GM18907 (cell line): Measurements from ENCODE around the gene CNTNAP4.

ENCODE experiments used
- ATAC-seq: cut with Tn5 transposase; IDR thresholded peaks from one replicate; pipeline ENCODE4 v1.9.1; 2021; ENCODE audit warnings: mild to moderate bottlenecking, moderate library complexity; ENCODE audit not compliant: unreplicated experiment

CNTNAP4 gene

DNA sequence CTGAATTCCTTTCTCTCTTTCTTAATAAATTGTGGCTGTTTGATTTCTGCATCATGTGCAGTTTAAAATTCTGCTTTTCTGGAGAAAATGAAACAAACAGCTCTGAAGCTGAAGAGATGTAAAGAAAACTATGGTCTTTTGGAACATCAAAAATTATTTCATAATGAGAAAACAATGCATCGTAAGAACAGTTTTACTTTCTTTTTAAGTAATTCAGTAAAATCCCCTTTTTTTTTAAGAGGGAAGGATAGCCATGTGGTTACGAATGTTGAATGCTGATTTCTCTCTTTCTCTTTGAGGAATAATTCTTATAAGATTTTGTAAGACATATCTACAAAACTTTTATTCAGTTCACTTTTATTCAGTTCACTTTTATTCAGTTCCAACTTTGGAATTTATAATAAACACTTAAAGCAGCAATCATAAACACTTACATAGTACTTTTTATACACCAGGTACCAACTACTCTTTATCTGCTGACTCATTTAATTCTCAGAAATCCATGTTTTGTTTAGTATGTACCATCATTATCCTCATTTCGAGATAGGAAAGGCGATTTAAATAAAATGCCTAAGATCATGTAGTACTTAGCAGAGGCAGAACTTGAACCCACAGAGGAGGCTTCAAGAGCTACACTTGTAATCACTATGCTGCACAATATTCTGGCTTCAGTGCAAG, 26.6 kb downstream of the CNTNAP4 start:
- ATAC-seq, result no peak

DNA sequence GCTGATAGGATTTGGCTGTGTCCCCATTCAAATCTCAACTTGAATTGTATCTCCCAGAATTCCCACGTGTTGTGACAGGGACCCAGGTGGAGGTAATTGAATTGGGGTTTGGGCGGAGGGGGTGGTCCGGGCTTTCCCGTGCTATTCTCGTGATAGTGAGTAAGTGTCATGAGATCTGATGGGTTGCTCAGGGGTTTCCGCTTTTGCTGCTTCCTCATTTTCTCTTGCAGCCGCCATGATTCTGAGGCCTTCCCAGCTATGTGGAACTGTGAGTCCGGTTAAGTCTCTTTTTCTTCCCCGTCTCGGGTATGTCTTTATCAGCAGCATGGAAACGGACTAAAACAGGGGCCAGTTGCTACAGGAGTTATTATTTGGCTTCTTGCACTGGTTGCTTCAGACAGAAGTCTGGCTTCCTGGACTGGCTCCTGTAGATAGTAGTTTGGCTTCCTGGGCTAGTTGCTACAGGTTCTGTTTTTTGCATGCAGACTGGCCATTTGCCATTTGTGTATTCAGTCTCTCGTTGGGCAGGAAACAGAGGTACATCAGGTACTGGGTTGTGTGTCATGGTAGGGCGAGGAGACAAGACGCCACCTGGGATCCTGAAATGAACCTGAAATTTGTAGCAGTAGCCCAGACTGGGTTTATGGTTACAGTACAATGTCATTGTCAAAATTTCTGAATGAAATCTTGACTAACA, 32.6 kb downstream of the CNTNAP4 start:
- ATAC-seq, result no peak

DNA sequence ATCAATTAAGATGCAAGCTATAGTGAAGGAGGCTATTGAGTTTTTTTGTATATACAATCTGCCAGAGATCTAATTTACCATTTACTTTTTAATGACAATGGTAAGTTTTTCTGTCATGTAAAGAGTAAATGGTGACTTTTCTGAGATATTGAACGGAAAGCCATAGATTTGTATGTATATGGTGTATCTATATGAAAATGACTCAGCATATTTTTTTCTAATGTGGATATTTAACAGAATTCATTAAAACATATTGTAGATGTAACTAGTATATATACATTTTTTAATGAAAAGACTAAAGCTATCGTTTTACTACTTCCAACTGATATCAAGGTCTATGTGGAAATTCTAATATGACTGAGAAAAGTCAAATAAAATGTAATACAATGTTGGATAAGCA, 34.1 kb downstream of the CNTNAP4 start:
- ATAC-seq, result no peak

DNA sequence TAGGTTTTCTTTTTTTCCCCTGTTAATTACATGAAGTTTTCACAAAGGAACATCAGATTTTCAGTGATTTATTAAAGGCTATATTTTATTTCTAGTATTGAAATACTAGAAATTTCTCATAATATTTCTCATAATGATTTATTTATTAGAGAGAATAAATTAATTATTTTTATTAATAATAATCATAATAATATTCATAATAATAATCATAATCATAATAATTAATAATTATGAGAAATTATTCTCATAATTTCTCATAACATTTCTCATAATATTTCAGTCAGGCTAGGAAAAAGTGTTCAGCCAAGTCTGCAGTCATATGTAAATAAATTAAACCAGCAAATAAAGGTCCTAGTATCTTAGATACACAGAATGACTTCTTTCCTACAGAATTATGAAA, 41.4 kb downstream of the CNTNAP4 start:
- ATAC-seq, result no peak

DNA sequence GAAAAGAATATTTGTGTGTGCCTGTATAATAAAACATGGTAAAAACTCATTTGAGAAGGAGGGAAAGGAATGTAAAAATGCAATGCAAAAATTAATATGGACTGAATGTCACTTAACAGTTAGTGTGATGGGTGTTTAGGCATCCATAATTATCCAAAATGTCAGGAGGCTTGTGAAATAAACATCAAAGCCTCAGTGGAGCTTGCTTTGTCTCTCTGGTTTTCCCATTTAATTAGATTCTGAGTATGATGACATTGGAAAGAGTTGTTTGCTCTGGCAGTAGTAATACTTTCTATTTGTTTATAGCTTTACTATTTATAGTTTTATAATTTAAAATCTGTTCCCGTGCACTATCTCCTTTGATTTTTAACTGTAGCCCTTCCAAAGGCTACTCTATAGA, 51.9 kb downstream of the CNTNAP4 start:
- ATAC-seq, result no peak

DNA sequence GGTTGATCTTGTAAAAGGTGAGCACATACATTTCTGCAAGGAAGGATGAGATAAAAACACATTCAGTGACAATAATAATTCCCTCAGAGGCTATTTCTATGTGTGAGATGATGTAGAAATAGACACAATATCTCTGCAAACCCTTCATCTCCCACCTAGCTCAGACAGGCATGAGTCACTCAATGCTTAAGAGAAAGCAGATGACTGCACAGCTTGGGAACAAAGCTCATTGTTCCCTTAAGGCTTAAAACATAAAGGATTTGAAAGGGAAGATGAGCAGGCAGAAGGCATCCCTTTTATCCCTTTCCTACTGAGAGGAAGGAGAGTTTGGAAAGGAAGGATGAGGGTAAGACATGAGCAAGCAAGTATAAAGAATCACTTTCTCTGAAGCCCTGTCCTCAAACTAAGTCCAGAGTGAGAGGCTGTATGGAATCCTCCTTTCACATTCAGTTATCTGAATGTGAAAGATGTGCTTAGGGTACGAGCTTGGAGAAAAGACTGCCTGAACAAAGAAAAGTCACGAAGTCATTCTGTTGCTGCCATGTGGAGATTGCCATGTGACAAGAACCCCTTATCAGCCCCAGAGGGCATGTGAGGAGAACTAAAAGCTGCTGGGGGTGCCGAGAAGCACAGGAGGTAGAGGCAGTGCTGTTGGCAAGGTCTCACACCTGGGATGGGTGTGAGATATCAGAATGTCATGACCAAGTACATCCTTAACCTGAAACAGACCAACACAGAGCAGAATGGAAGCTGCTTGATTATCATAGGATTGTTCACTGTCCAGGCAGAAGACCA, 58.2 kb downstream of the CNTNAP4 start:
- ATAC-seq, result no peak

DNA sequence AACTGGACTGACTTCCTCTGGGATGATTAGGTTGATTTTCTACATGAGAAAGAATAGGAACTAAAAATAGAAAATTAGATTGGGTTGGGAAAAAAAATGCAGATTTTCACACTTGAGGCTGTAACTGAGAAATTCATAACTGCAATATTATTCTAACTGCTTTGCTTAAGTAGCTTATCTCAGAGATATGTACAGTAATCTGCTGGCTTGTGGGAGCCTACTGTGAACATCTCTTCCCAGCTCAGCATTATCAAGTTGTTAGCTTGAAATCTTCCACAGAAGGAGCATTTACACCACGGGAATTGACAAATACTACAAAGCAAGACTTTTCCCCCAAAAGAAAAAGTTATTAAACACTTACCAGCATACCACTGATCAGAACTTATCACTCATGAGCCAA, 58.9 kb downstream of the CNTNAP4 start:
- no peak for ATAC-seq

DNA sequence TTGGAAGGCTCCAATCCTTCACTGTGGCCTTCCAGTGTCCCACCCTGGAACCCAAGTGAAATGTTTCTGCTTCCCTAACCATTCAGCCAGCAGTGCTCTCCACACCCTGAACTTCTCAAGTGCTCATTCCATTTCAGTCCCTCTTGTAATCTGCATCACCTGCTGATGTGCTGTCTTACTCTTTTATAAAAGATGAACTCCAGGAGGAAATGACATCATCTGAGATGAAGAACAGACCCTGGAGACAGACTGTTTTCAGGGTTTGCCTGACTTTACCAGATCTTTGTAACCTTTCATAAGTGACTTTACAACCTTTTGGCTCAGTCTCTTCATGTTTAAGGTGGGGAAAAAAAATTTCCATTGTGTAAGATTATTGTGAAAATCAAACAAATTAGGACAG, 61.3 kb downstream of the CNTNAP4 start:
- no peak for ATAC-seq

DNA sequence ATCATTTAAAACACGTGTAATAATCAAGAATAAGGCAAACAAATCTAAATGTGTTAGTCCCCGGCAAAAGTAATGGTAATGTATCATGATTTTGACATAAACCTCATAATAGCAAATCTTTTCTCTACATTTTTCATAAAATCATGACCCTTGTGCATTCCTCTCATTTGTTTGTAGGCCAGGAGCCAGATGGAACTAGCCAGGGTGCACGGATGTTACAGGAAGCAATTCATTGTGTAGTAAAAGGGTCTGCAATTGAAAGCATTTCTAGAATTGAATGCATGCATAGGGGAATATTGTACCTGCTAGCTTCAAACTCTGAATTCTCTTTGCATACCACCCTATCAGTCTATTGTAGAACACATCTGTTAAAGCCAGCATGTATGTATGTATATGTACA, 66.6 kb downstream of the CNTNAP4 start:
- no peak for ATAC-seq

DNA sequence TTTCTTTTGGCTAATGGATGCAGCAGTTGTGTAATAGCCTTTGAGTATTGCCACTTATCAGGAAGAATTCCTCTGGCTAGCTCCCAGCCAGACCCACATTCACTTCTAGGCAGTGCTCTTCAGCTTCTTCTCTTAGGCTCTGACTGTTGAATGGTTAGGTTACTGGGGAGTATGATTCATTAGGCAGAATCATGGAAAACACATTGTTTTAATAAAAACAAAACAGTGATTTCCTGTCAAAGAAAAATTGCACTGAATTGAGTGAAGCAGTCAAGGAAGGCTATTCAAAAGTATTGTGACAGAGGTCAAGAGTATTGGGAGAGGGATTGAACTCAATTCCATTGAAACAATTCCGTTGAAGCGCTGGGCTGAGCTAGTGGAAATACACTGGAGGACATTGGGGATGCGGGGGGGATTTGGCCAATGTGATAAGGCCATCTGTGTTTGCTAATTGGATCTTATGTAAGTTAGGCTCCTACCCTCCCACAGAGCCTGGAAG, 68.0 kb downstream of the CNTNAP4 start:
- no peak for ATAC-seq

DNA sequence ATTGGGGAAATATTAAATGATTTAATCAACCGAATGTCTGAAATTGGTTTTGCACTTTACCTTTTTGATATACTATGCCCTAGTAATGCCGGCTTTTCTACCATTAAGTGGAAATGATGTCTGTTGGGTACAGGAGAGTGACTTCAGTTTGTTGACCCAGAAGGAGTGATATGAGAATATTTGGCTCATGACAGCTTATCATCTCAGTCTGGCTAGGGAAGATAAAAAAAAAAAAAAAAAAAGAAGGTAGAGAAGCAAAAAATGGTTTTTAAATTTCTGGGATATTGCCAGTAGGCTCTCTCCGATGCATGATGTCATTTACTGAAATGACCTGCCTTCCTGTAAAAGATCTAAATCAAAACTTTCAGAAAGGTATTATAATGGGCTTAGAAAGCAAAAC, 69.0 kb downstream of the CNTNAP4 start:
- ATAC-seq, result no peak

DNA sequence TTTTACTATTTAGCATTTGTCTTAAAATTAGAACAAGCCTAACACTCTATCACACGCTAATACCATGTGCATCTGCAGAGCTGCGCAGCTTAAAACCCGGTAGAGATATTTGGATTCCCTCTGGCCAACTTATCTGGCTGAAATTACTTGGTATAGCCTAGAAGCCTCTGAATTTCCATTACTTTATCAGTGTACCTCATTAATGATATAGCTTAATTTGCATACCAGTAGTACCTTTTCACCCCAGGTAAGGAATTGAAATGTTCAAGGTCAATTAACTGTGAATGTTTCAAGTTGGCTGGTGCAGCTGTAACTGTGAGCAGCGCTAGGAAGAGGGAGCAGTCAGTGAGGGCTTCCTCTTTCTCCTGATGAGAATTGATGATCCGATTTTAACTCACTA, 74.2 kb downstream of the CNTNAP4 start:
- no peak for ATAC-seq

DNA sequence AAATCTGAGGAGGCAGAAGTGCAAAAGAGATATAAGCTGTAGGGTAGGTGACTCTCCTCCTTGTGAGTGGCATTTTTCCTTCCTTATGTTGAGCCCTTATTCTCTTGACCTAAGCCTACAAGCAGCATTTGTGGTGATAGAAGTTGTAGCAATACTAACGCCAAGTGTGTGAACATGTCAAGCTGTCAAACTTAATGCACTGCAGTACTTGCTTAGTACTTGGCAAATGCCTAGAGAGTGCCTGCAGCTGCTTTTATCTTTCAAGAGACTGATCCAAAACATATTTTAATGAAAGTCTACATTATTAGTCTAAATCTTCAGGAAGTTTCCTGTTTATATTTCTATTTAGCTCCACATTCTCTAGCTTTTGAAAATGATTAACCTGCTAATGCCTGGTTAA, 83.2 kb downstream of the CNTNAP4 start:
- no peak for ATAC-seq

DNA sequence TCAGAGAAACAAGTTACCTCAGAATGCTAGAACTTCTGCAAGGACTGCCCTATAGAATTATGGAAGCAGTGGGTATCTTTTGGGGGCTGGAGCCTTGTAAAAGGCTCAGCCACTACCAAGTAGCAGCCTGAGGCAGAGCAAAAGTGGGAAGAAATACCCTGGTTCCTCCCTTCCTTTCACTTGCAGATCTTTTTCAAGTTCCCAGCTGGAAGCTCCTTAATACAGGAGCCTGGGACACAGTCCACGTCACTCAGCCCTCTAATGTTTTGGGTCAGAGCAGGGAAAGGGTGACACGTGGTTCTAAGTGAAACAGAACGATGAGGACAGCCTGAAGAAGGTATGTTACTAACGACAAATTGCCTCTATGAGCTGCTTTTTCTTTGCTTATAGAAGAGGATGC, 93.1 kb downstream of the CNTNAP4 start:
- ATAC-seq, result no peak

DNA sequence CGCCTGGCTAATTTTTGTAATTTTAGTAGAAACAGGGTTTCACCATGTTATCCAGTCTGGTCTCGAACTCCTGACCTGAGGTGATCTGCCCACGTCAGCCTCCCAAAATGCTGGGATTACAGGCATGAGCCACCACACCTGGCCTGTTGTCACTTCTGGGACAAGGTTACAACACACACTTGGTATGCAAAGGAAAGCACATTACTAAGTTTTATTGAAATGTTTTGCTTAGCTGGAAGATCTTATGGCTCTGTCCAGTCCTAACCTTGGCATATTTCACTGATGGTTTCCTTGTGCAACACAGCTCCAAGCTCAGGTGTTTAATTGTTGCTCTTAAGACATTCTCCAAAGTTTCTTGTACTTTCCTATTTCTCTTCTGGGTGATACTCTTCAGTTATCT, 94.2 kb downstream of the CNTNAP4 start:
- ATAC-seq, result no peak

DNA sequence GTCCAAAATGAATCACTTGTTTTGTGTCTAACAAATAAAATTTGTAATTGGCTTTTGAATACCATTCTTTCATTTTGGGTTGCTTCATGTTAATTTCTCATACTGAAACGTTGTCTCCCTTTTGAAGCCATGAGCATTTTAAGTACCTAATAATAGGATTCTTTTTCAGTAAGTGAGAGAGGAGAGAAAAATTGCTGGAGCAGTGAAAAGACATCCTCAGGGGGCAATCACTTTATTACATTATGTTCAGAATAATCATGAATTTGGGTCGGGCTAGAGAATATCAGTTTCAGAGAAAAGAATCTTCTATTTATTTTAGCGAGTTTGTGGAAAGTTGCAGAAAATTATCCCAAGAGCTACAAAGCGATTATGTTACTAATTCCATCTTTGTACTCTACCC, 96.8 kb downstream of the CNTNAP4 start:
- no peak for ATAC-seq

DNA sequence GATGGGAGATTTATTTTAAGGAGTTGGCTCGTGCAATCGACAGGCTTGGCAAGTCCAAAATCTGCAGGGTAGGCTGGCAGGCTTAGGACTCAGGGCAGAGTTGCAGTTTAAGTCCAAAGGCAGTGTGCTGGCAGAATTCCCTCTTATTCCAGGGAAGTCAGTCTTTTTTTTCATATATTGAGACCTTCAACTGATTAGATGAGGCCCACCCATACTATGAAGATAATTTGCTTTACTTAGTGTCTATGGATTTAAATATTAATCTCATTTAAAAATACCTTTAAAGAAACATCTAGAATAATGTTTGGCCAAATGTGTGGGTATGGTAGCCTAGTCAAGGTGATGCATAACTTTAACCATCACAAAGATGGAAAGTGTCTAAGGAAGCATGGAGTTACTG, 99.8 kb downstream of the CNTNAP4 start:
- no peak for ATAC-seq

DNA sequence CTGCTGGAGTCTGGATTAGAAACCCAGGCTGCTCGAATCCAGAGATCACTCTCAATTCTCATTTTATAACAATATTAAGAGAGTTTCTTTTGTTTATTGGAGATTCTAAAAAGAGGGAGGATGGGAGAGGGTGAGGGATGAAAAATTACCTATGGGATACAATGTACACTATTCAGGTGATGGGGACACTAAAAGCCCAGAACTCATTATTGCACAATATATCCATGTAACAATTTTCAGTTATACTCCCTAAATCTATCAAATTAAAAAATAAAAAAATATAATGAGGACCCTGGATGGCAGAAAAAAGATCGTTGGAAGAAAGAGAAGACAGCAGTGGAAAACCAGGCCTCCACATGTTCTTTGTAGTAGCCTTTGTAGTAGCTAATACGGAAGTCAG, 100.8 kb downstream of the CNTNAP4 start:
- no peak for ATAC-seq

DNA sequence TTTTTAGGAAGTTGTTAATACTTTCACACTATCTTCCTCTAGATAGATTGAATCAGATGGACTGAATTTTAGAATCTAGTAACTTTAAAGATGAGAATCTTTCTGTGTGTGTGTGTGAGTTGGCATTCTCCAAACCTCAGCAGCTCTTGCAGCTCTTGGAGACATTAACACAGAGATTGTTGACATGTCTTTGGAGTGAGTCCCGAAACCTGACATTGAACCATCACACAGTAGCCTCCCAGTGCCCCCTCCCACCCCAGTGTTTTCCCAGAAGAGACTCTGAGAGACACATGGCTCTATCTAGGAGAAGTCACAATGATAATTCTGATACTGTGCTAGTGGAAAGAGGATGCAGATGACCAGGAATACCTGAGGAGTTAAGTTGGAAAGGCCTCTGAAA, 103.9 kb downstream of the CNTNAP4 start:
- no peak for ATAC-seq

DNA sequence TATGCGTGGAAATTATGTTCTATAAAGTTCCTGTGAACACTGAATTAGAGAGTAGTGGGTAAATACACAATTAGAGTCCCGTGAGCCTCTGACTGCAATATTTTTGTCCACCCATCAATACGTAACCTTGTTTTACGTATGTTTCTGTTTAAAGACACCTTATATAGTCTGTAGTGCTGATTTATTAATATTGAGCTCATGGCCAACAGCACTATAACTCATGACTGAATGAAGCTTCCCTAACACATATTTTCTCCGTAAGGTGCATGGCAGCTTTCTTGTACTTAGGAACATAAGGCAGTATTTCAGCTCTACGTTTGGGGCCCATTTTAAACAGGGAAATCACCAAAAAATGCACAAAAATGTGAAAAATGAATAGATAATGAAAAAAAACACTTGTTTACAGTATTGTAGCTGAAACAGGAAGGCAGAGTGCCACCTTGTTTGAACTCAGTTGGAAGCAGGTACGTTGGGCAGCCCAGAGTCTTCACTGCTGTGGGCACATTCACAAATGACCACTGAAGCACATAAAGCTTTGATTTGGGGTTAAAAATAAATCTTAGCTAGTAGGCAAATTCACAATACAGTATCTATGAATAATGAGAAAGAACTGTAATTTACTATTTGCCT, 108.5 kb downstream of the CNTNAP4 start:
- no peak for ATAC-seq

DNA sequence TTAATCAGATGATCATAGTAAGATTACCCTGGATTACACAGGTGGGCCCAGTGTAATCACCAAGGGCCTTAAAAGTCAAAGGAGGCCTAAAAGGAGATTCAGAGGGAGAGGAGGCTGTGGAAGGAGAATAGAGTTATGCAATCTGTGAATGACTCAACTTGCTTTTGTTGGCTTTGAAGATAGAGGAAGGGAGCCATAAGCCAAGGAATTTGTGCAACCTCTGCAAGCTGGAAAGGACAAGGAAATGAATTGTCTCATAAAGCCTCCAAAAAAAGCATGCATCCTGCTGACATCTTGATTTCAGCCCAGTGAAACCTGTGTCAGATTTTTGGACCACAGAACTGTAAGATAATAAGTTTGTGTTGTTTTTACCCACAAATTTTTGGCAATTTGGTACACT, 109.6 kb downstream of the CNTNAP4 start:
- no peak for ATAC-seq
